Hepatocyte (in vitro differentiated cells): ENCODE data around the gene ANKS3.

ENCODE experiments used
- CTCF ChIP-seq: fragments of 200-600 bp; sonication (generic); IDR thresholded peaks from 2 replicates; pipeline ENCODE4 v1.5.1; 2016; ENCODE audit warnings: antibody characterized with exemption, mild to moderate bottlenecking; ENCODE audit not compliant: poor library complexity
- EZH2phosphoT487 ChIP-seq: fragments of 200-600 bp; sonication (generic); IDR thresholded peaks from one replicate; pipeline ENCODE4 v1.6.1; 2018; ENCODE audit warnings: antibody characterized with exemption, mild to moderate bottlenecking, low read depth, moderate library complexity; ENCODE audit not compliant: unreplicated experiment, severe bottlenecking

DNA sequence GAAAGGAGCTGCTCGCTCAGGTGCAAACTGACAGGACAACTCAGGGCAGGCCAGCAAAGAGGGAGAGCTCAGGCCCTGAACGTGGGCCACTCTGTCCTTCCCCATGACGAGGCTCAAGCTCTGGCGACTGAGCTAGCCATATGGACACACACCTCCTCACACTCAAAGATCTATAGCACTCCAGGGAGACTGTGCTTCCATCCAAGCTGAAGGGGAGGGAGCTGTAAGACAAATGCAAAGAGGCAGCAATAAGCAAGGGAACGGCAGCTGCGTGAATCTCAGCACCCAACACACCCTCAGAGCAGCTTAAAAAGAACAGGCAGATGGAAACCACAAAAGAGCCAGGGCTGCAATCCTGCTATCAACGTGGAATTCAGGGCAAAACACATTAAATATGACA, 27.2 kb downstream of the ANKS3 start:
- TF ChIP-seq CTCF (no peak), EZH2phosphoT487 (no peak)
